HepG2 (cell line): ENCODE measurements around the gene BEAN1. TPM values are rescaled to one million over a fixed set of nuclear protein-coding genes. Genes with fewer than 3 reads are reported as not detected.
"Not testable (repeated sequence)": the region's sequence is repeated elsewhere in the genome, so short reads cannot be mapped to it uniquely, and the experiment has no call there.

Experiments
- ATAC-seq: fragments of 200-7000 bp; cut with Tn5 transposase; 3 replicates; pipeline ENCODE4 v1.9.1; 2020; ENCODE audit warnings: mild to moderate bottlenecking, moderate library complexity
- BruUV-seq: library from RNA; stranded (reverse); fragments of 400-500 nt; replicated peaks from 2 replicates; lab custom pipeline; 2021; lab: Mats Ljungman, UMichigan
- CTCF ChIA-PET: fragments of 300-600 bp; formaldehyde crosslinking; extraction: SDS; loops from one replicate; lab custom pipeline; 2021; ENCODE audit warnings: low total read pairs, inconsistent platforms, low intra/inter-chr PET ratio; lab: Yijun Ruan, JAX
- POLR2A ChIA-PET: fragments of 350-600 bp; sonication (Branson Sonifier 250); formaldehyde crosslinking; loops from one replicate; lab custom pipeline; 2020; ENCODE audit warnings: antibody characterized with exemption, inconsistent platforms; lab: Yijun Ruan, JAX
- DNase-seq: peaks from one replicate; pipeline ENCODE4 v3.0.0-alpha.2; 2015; ENCODE audit warnings: low spot score
- FAIRE-seq: peaks from 3 replicates; lab custom pipeline; 2011; peaks lifted over from hg19 to GRCh38; lab: Jason Lieb, UNC
- H2AFZ ChIP-seq: one replicate; pipeline ENCODE4 v1.6.1; 2011; ENCODE audit warnings: low read length, inconsistent platforms
- H3K27ac ChIP-seq: fragments of 300-600 bp; 3 replicates; pipeline ENCODE4 v1.8.0; 2011; ENCODE audit warnings: mixed run types, mild to moderate bottlenecking, mixed read lengths, low read length, inconsistent platforms; ENCODE audit not compliant: insufficient read depth; ENCODE audit errors: extremely low read length
- H3K27me3 ChIP-seq, 2 experiments: fragments of 200-600 bp in 1 of 2; 2 replicates in 1 of 2; 3 replicates in 1 of 2; pipeline versions ENCODE4 v1.6.0 to v1.8.0; 2011; ENCODE audit warnings: low read length in 2 of 2, mild to moderate bottlenecking in 2 of 2, moderate library complexity in 2 of 2, inconsistent platforms in 1 of 2; ENCODE audit not compliant: insufficient read depth in 2 of 2, control insufficient read depth in 1 of 2
- H3K36me3 ChIP-seq, 2 experiments: fragments of 200-600 bp in 1 of 2; replicated peaks in 1 of 2; 2 replicates in 1 of 2; 3 replicates in 1 of 2; pipeline versions ENCODE4 v1.5.1 to v1.8.0; 2011; ENCODE audit warnings: low read length in 2 of 2, inconsistent platforms in 1 of 2; ENCODE audit not compliant: insufficient read depth in 2 of 2, control insufficient read depth in 1 of 2
- H3K4me1 ChIP-seq: 2 replicates; pipeline ENCODE4 v1.5.1; 2012; ENCODE audit warnings: low read length, inconsistent platforms; ENCODE audit not compliant: insufficient read depth
- H3K4me2 ChIP-seq: 2 replicates; pipeline ENCODE4 v1.6.0; 2011; ENCODE audit warnings: low read depth, low read length, inconsistent platforms
- H3K4me3 ChIP-seq, 3 experiments: fragments of 200-600 bp in 1 of 3; sonication (generic), shearing (Covaris generic) in 1 of 3; replicated peaks in 1 of 3; 2 replicates each; pipeline ENCODE4 v1.5.1; 2011 to 2016; ENCODE audit warnings: low read length in 3 of 3, inconsistent platforms in 2 of 3, low read depth in 2 of 3, mild to moderate bottlenecking in 2 of 3, control low read depth in 1 of 3, mixed read lengths in 1 of 3; ENCODE audit not compliant: insufficient read depth in 1 of 3
- H3K79me2 ChIP-seq: one replicate; pipeline ENCODE4 v1.6.1; 2011; ENCODE audit warnings: low read length, inconsistent platforms; ENCODE audit not compliant: insufficient read depth
- H3K9ac ChIP-seq: 2 replicates; pipeline ENCODE4 v1.6.0; 2011; ENCODE audit warnings: mild to moderate bottlenecking, low read depth, low read length, inconsistent platforms; ENCODE audit not compliant: insufficient read depth
- H3K9me3 ChIP-seq: 2 replicates; pipeline ENCODE4 v1.5.1; 2012; ENCODE audit warnings: mild to moderate bottlenecking, low read length
- H4K20me1 ChIP-seq: 2 replicates; pipeline ENCODE4 v1.6.0; 2011; ENCODE audit warnings: inconsistent platforms, mild to moderate bottlenecking, low read length, moderate library complexity; ENCODE audit not compliant: insufficient read depth
- WGBS: methylation state at CpG from one replicate; pipeline ENCODE4 v1.1.6; 2017; ENCODE audit warnings: low lambda C conversion rate; 5-methylcytosine and 5-hydroxymethylcytosine counted together
- in situ Hi-C: cut with HindIII; loops from 2 replicates; pipeline ENCODE4 v1.10.0; 2017; ENCODE audit warnings: low pct_unique_long_range_greater_than_20kb; ENCODE audit not compliant: extremely low pct_ligation_motif_present
- intact Hi-C: fragments of 100-400 bp; cut with micrococcal nuclease; formaldehyde crosslinking; loops from one replicate; pipeline ENCODE4 v1.10.0; 2022; ENCODE audit not compliant: unreplicated experiment
- polyA plus RNA-seq, 8 experiments: library from polyadenylated mRNA; depleted of rRNA in 3 of 8; stranded (reverse) in 7 of 8; unstranded in 1 of 8; fragments of >200 nt; fragmentation: Illumina TruSeq in 4 of 8; extraction: Trizol in 4 of 8; gene quantifications; 2 replicates each; pipeline versions ENCODE4 v1.2.1 to v1.2.3, GENCODE V29; 2011 to 2016; ENCODE audit warnings: low read depth in 4 of 8, missing spikeins in 1 of 8, mixed read lengths in 1 of 8; ENCODE audit not compliant: insufficient read depth in 1 of 8
- total RNA-seq, 5 experiments: library from RNA; depleted of rRNA; stranded (reverse); fragments of >200 nt; fragmentation: Illumina TruSeq; extraction: Trizol; gene quantifications; 2 replicates each; pipeline ENCODE4 v1.2.3, GENCODE V29; 2016; ENCODE audit warnings: low read depth in 1 of 5

BEAN1 gene
- total and polyA plus RNA-seq, 2 of the 13 experiments (the other 11 are each of a cell fraction or from before 2014, with no cell fraction given) = 0.53 to 1.4 TPM

DNA sequence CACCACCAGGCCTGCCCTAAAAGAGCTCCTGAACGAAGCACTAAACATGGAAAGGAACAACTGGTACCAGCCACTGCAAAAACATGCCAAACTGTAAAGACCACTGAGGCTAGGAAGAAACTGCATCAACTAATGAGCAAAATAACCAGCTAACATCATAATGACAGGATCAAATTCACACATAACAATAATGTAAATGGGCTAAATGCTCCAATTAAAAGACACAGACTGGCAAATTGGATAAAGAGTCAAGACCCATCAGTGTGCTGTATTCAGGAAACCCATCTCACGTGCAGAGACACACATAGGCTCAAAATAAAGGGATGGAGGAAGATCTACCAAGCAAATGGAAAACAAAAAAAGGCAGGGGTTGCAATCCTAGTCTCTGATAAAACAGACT lies 70.8 kb downstream of the BEAN1 start:
- H3K27me3 ChIP-seq, BruUV-seq, DNase-seq, H3K36me3 ChIP-seq, H3K9ac ChIP-seq, H3K4me3 ChIP-seq, H3K79me2 ChIP-seq, H3K9me3 ChIP-seq, in situ Hi-C loops, H2AFZ ChIP-seq, intact Hi-C loops, FAIRE-seq, H4K20me1 ChIP-seq, POLR2A ChIA-PET, H3K27ac ChIP-seq, ATAC-seq, CTCF ChIA-PET, H3K4me1 ChIP-seq, H3K4me2 ChIP-seq: not testable (repeated sequence)
- WGBS = 31% methylated on average over 2 of the region's 2 CpGs

DNA sequence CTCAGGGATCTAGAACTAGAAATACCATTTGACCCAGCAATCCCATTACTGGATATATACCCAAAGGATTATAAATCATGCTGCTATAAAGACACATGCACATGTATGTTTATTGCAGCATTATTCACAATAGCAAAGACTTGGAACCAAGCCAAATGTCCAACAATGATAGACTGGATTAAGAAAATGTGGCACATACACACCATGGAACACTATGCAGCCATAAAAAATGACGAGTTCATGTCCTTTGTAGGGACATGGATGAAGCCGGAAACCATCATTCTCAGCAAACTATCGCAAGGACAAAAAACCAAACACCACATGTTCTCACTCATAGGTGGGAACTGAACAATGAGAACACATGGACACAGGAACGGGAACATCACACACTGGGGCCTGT lies 74.5 kb downstream of the BEAN1 start:
- CTCF ChIA-PET, H3K27ac ChIP-seq, DNase-seq, H4K20me1 ChIP-seq, H3K4me2 ChIP-seq, H3K79me2 ChIP-seq, H3K9me3 ChIP-seq, in situ Hi-C loops, H3K36me3 ChIP-seq, H3K4me3 ChIP-seq, ATAC-seq, H3K27me3 ChIP-seq, BruUV-seq, H3K9ac ChIP-seq, H2AFZ ChIP-seq, intact Hi-C loops, FAIRE-seq: not testable (repeated sequence)
- 80% methylated on average over 4 of the region's 4 CpGs for WGBS
- POLR2A ChIA-PET = interaction anchor here (1.0 to 1.6 kb wide), 2 partner anchors 11 to 16 kb away, joined by 4 to 6 read pairs; no protein-coding TSS in a partner anchor
- H3K4me1 ChIP-seq = peaks cover 15% of the 10 kb centered on the region
